HG03520 (cell line): ENCODE data around the gene KATNAL2.

ENCODE experiments used
- ATAC-seq: cut with Tn5 transposase; IDR thresholded peaks from one replicate; pipeline ENCODE4 v1.9.1; 2021; ENCODE audit warnings: mild to moderate bottlenecking, moderate library complexity; ENCODE audit not compliant: unreplicated experiment

The KATNAL2 gene

GRCh38 chr18:47110492-47111274, 193.3 kb downstream of the KATNAL2 start:
- no peak for ATAC-seq

GRCh38 chr18:47113796-47114540, 196.6 kb downstream of the KATNAL2 start:
- ATAC-seq, result no peak

GRCh38 chr18:47115205-47115604, 197.8 kb downstream of the KATNAL2 start:
- no peak for ATAC-seq

- ATAC-seq, result no peak
Measured at GRCh38 chr18:47118981-47119380, 201.6 kb downstream of the KATNAL2 start.

GRCh38 chr18:47120428-47120827, 203.0 kb downstream of the KATNAL2 start:
- ATAC-seq, result peak; percentile 92

GRCh38 chr18:47121146-47121545, 203.7 kb downstream of the KATNAL2 start:
- ATAC-seq, result no peak

- ATAC-seq, result no peak
Measured at GRCh38 chr18:47141289-47141688, 223.9 kb downstream of the KATNAL2 start.

GRCh38 chr18:47143153-47143552, 225.8 kb downstream of the KATNAL2 start:
- no peak for ATAC-seq

- no peak for ATAC-seq
Measured at GRCh38 chr18:47143899-47144485, 226.6 kb downstream of the KATNAL2 start.

GRCh38 chr18:47146206-47146605, 228.8 kb downstream of the KATNAL2 start:
- ATAC-seq, result no peak

GRCh38 chr18:47149457-47150028, 232.1 kb downstream of the KATNAL2 start:
- no peak for ATAC-seq

GRCh38 chr18:47150029-47150823, 232.8 kb downstream of the KATNAL2 start, which contains the start of gene HDHD2:
Gene HDHD2 (minus strand): TSS chr18:47150500. CDS start chr18:47136439, 14,061 bp downstream.
- peak; percentile 72 for ATAC-seq

GRCh38 chr18:47150824-47151366, 233.5 kb downstream of the KATNAL2 start:
- ATAC-seq, result no peak

GRCh38 chr18:47151439-47151838, 234.0 kb downstream of the KATNAL2 start:
- no peak for ATAC-seq
